Cardiac septum (tissue), 1 donor: ENCODE results near the gene SPTBN4. TPM values are rescaled to one million over a fixed set of nuclear protein-coding genes. Genes with fewer than 3 reads are reported as not detected.
"Not testable (repeated sequence)": the region's sequence is repeated elsewhere in the genome, so short reads cannot be mapped to it uniquely, and the experiment has no call there.

Experiments
- DNase-seq: peaks from one replicate; pipeline ENCODE4 v3.0.0-alpha.2; 2020; ENCODE audit warnings: low spot score
- intact Hi-C: fragments of 100-400 bp; cut with DNase I; formaldehyde crosslinking; loops from one replicate; pipeline ENCODE4 v1.14.0; 2022
- total RNA-seq: library from RNA; stranded (reverse); fragmentation: NEBNext Ultra II Directional; extraction: Animal tissue kit (Norgen Biotek cat#: 25700); gene quantifications from one replicate; pipeline ENCODE4 v1.2.1, GENCODE V29; 2021
- donor health status: DM: no; HTN: no; CAD: no.

SPTBN4 gene
- total RNA-seq, 1 donor from 2014 or later = 5.1 TPM

GRCh38 chr19:40458597-40458974, 8.2 kb upstream of the SPTBN4 start:
- no peak for DNase-seq
- intact Hi-C loops = no loop called here

DNA sequence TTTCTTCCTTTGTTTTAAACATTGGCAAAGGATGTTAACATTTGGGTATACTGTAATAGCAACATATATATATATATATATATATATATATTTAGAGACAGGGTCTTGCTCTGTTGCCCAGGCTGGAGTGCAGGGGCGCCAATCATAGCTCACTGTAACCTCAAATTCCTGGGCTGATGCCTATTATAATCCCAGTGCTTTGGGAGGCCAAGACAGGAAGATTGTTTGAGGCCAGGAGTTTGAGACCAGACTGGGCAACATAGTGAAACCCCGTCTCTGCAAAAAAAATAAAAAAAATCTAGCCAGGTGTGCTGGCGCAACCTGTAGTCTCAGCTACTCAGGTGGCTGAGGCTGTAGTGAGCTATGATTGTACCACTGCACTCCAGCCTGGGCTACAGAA, 6.6 kb upstream of the SPTBN4 start:
- intact Hi-C loops = no loop called here
- no peak for DNase-seq

GRCh38 chr19:40461669-40462221, 5.1 kb upstream of the SPTBN4 start:
- intact Hi-C loops = no loop called here
- DNase-seq = no peak

DNA sequence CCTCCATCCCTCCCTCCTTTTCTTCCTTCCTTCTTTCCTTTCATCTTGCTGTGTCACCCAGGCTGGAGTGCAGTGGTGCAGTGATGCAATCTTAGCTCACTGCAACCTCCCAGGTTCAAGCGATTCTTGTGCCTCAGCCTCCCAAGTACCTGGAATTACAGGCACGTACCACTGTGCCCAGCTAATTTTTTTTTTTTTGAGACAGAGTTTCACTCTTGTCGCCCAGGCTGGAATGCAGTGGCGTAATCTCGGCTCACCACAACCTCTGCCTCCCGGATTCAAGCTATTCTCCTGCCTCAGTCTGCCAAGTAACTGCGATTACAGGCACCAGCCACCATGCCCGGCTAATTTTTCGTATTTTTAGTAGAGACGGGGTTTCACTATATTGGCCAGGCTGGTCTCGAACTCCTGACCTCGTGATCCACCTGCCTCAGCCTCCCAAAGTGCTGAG, 3.2 kb upstream of the SPTBN4 start:
- intact Hi-C loops = loop anchor here (2.0 kb wide), 1 partner anchor 43 kb away; no protein-coding TSS in a partner anchor
- not testable (repeated sequence) for DNase-seq

DNA sequence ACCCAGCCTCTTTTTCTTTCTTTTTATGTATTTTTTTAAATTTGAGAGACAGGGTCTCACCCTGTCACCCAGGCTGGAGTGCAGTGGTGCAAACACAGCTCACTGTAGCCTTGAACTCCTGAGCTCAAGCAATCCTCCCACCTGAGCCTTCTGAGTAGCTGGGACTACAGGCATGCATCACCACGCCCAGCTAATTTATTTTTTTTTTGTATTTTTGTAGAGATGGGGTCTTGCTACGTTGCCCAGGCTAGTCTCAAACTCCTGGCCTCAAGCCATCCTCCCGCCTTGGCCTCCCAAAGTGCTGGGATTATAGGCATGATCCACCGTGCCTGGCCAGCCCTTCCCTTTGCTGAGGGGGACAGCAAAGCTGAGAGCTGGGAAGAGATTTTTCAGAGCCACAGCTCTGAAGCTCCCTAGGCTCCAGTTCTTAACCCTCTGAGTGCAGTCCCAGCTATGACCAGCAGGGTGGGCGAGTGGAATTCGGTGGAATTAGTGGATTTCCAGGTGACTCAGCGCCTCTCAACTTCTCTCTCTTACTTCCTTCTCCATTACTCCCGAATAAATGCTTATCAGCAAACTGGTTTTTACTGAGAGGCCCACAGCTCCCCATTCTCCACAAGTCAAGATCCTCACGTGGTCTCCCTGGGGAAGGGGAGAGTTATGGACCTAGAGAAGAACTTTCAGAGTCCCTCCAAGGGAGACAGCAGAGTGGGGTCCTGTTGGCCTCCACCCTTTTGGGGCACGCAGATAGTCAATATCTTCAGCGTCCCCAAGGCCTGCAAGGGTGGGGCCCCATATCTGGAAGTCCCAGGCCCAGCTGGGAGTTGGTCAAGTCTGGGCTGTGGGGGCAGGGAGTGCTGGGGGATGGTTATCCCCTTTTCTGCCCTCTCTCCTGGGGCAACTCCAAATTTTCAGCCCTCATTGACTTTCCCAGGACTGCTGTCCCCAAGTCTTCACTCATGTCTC, 2.5 kb upstream of the SPTBN4 start:
- DNase-seq = peak; percentile 86
- intact Hi-C loops = loop anchor here (2.0 to 5.0 kb wide), 2 partner anchors 44 to 138 kb away; partner anchors contain the start of gene LTBP4

DNA sequence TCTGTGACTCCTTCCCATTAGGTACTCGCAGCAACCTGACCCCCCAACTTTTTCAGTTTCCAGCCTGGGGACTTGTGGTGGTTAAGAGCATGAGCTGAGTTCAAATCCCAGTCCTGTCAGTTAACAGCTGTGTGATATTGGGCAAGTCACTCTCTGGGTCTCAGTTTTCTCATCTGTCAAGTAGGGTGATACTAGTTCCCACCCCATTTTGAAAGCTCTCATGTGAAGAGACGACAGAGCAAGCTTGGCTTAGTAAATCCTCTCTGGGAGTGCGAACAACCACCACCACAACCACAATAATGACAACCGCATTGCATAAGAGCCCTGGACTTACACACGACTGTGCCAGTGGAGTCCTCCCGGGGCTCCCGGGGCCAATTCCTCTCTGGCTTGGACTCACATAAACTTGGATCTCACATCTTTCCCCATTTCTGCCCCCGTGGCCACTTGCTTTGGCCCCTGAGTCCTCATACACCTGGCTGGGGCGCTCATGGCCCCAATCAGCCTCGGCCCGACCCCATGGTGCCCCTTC, 1.7 kb upstream of the SPTBN4 start:
- intact Hi-C loops = loop anchor here (2.0 to 5.0 kb wide), 2 partner anchors 44 to 137 kb away; partner anchors contain the start of gene LTBP4

GRCh38 chr19:40465557-40466218, 1.1 kb upstream of the SPTBN4 start, which contains the start of gene BLVRB:
BLVRB (minus strand) TSS chr19:40465745; CDS start chr19:40465688, 57 bp downstream.
- intact Hi-C loops = loop anchor here (2.0 to 5.0 kb wide), 3 partner anchors 45 to 137 kb away; partner anchors contain the start of gene LTBP4
- peak; percentile 100 for DNase-seq

More for the DNA sequence above, 1.7 kb upstream of the SPTBN4 start:
- no peak for DNase-seq

- DNase-seq = no peak
- intact Hi-C loops = loop anchor here (2.0 to 5.0 kb wide), 2 partner anchors 62 to 136 kb away; partner anchors contain the start of gene LTBP4
Measured at GRCh38 chr19:40466219-40466984, 399 bp upstream of the SPTBN4 start.

DNA sequence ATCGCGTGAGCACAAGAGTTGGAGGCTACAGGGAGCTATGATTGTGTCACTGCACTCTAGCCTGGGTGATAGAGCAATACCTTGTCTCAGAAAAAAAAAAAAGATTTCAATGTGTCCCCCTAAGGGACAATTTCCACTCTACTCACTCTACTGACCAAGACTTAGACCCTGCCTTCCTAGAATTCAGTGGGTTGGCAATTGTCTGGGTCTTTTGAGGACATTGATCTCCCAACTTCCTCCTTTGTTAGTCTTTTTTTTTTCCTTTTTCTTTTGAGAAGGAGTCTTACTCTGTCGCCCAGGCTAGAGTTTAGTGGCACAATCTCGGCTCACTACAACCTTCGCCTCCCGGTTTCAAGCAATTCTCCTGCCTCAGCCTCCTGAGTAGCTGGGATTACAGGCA, 2.2 kb downstream of the SPTBN4 start:
- intact Hi-C loops = loop anchor here (5.0 kb wide), 1 partner anchor 133 kb away; the partner anchor contains the start of gene LTBP4
- no peak for DNase-seq

GRCh38 chr19:40471111-40471510, 4.3 kb downstream of the SPTBN4 start:
- no peak for DNase-seq
- intact Hi-C loops = no loop called here

DNA sequence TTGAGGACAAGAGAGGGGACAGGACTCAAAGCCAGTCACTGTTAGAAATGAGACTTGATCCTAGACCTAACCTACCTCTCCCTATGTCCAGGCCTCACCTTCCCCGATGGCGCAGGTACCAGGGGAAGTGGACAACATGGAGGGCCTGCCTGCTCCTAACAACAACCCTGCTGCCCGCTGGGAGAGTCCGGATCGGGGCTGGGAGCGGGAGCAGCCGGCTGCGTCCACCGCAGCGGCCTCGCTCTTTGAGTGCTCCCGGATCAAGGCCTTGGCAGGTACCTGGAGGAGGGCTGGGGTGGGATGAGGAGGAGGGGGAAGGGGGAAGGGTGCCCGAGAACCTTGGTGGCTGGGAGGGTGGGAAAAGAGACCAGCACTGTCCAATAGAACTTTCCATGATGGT, 5.7 kb downstream of the SPTBN4 start:
- DNase-seq = no peak
- intact Hi-C loops = no loop called here

GRCh38 chr19:40474737-40475136, 7.9 kb downstream of the SPTBN4 start:
- no peak for DNase-seq
- intact Hi-C loops = no loop called here

GRCh38 chr19:40475878-40476644, 9.3 kb downstream of the SPTBN4 start:
- intact Hi-C loops, DNase-seq: not testable (repeated sequence)

DNA sequence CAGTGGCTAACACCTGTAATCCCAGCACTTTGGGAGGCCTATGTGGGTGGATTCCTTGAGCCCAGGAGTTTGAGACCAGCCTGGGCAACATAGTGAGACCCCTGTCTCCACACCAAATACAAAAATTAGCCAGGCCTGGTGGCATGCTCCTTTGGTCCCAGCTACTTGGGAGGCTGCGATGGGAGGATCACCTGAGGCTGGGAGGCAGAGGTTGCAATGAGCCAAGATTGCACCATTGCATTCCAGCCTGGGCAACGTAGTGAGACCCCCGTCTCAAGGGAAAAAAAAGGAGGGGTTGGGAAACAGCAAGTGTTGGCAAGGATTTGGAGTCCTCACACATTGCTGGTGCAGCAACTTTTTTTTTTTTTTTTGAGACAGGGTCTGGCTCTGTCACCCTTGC, 19.2 kb downstream of the SPTBN4 start:
- intact Hi-C loops = no loop called here
- no peak for DNase-seq

DNA sequence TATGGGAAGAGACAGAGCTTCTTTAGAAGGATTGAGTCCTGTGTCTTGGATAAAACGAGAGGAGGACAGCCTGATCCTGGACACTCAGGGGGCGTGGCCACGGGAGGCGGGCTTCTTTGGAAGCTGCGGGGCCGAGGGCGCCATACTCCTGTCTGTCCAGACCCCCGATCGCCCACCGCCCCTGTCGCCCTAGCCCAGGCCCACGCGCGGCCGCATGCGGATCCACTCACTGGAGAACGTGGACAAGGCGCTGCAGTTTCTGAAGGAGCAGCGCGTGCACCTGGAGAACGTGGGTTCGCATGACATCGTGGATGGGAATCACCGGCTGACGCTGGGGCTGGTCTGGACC, 23.1 kb downstream of the SPTBN4 start:
- intact Hi-C loops = no loop called here
- DNase-seq = no peak

- intact Hi-C loops = no loop called here
Measured at GRCh38 chr19:40492274-40492673, 25.5 kb downstream of the SPTBN4 start.

GRCh38 chr19:40493778-40494177, 27.0 kb downstream of the SPTBN4 start:
- intact Hi-C loops = no loop called here
- DNase-seq = no peak

More at GRCh38 chr19:40492274-40492673, 25.5 kb downstream of the SPTBN4 start:
- DNase-seq = no peak

- intact Hi-C loops = no loop called here
- DNase-seq = no peak
Measured at GRCh38 chr19:40494191-40494838, 27.5 kb downstream of the SPTBN4 start.
